Stimulated activated CD8-positive, alpha-beta memory T cell treated with anti-CD3 and anti-CD28 coated beads, Interleukin-4, amount 100 ng/mL, for 24 hours (primary cell): ENCODE results near the gene PALD1.
A peak's percentile ranks its signal among the peaks of the same experiment; 100 is the strongest.
"Not testable (repeated sequence)": the region's sequence is repeated elsewhere in the genome, so short reads cannot be mapped to it uniquely, and the experiment has no call there.

Experiments used
- DNase-seq: peaks from one replicate; pipeline ENCODE4 v3.0.0-alpha.2; 2020; ENCODE audit warnings: low read depth

Gene PALD1

DNA sequence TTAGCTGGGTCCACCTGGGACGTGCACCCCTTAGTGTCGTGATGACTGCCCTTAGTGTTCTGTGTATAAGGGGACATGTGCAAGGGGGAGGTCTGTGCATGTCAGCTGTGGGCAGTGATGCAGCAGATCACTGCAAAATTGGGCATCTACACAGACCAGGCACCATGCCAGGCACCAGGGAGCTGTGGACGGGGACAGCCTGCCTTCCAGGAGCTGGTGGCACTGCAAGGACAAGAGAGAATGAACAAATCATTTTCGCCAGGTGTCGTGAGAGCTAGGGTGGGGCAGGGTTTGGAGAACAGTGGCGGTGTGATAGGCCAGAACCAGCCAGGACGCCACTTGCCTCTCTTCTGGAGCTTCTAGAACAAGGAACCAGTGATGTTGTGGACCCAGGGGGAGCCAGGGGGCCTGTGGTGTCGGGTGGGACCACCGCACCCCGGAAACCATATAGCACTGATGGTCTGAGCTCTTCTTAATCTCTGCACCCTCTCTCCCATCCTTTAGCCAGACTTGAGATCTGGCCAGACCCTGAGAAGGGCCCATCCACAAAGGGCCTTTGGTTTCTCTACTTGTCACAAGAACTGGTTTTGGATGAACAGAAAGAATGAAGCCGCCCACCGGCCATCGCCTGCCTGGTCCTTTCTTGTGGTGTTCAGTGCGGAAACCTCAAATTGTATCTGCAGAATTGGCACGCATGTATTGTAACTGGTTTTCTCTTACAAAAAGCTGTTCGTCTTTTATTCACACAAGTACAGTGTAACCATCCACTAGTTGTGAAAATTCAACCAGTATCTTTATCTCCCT lies 93.3 kb downstream of the PALD1 start:
- DNase-seq: no peak

DNA sequence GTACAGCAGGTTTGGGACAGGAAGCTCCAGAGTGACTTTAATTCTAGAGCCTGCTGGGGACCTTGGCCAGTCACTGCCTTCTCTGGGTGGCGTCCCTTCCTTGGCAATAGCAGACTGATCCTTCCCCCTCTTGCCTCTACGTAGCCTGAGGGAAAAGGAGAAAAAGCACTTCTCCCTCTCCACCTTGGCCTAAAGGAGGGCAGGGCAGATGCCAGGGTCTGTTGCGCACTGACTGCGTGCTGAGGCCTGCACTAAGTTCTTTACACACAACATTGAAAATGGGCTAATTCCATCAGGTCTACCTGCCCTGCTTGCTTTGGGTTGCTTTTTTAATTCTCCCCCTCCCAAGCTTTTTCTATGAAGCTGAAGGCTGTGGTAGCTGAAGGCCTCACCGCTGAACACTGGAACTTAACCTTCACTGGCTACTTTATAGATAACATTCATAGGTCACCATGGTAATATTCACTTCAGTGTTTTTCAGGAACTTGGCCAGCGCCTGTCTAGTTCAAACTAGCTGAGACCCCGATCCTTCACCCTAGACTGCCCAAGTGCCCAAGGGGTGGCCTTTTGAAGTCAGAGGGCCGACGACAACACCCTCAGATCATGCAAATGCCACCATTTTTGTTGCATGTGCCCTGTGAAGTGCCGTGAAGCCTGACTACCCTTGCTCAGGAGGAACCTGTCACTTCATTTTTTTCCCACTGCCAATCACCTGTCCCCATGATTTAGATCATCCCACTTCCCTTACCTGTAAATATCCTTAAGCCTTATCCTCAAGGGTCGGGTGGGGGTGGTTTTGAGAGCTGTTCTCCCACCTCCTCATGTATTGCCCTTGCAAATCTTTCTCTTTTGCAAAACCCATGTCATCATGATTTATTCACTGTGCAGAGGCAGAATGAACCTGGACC lies 95.3 kb downstream of the PALD1 start:
- no peak for DNase-seq

DNA sequence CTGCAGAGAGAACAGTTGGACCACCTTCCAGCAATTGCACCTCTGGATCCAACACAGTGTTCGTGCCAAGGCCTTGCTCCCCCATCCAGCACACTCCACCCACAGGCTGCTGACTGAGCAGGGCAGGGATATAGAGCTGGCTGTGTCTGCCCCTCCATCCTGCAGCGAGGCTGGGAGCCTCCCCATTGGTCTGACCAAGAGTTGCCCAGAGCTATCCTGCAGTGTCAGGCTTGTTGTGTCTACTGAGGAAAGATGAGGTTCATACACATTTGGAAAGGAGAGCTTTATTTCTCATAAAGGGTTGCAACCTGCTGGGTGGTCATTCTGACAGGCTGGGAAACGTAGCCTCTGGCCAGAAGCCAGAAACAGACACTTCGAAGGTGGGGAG lies 96.9 kb downstream of the PALD1 start:
- DNase-seq: no peak

DNA sequence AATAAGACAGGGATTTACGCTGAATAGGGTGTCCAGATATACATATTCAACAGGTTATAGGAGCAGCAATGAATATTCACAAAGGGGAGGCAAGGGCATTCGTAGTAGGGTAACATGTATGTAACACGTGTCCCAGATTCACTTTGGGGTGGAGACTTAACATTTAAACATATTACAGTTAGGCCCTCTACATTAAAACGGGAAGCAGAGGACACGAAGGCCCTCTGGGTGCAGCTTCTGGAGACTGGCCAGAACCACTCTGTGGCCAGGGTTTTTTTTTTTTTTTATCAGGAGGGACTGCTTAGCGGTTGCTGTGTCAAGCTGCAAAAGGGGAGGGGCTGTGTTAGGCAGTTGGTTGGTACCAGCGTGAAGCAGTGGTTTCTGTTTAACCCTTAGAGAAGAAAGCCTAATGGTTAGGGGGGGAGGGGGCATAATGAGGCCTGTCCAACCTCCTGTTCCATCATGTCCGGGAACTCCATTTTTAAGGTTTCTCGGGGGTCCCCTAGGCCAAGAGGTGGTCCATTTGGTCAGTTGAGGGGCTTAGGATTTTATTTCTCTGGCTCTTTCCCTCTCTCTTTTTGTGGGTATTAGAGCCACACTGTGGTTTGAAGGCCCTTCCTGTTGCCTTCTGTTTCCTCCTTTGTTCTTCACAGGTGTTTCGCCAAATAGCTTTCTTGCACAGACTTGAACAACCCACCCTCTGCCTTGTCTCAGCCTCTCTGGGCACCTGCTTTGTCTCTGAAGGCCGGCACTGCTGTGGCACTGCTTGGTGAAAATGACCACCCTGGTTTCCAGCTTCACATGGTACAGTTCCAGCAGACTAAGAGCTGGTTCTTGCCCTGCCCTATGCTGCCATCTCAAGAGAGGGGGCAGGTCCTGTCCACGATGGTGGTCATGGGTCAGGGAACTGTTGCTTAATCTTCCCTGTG lies 97.6 kb downstream of the PALD1 start:
- no peak for DNase-seq

- DNase-seq: no peak
Observed at GRCh38 chr10:70576803-70577517, 98.4 kb downstream of the PALD1 start.

DNA sequence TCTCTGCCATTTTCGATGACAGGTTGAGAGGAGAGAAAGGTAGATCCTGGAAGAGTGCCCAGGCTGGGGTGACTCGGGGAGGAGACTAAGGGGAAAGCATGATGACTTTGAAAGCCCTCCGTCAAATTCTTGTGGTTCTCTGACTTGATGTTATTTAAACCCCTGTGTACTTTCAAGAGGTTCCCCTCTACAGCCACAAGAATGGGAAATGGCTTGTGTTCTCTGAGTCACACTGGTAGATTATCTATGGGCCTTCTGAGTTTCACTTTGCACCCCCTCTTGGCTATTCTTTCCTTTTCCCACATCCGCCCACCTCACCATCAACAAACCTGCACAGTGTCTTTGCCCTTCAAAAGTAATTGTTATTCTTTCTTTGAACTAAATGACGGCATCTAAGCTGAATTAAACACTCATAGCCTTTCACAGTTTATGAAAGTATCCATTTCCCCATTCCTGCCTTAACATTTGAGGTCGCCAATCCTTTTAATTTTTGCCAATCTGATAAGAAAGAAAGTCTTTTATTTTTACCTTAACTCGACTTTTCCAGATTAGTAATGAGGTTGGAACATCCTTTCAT lies 99.9 kb downstream of the PALD1 start:
- DNase-seq: peak; percentile 40

- no peak for DNase-seq
Observed at GRCh38 chr10:70579234-70580002, 100.9 kb downstream of the PALD1 start.

- DNase-seq: not testable (repeated sequence)
Observed at GRCh38 chr10:70581176-70581575, 102.6 kb downstream of the PALD1 start.

- no peak for DNase-seq
Observed at GRCh38 chr10:70582793-70583668, 104.5 kb downstream of the PALD1 start.

DNA sequence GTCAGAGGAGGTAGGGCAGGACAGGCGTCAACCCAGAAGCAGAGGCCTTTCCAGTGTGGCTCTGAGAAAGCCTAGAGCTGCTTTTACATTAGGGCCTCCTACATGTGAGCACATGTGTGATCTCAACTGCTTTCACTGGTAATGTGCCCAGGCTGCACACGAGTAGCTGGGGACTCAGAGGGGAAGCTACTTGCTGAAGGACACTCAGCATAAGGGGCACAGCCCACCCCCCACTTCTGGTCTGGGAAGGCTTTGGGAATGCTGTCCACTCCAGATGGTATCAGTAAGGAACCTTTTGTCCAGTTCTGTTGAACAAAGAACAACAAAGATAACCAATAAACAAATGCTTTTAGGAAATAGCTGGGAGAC lies 105.1 kb downstream of the PALD1 start:
- no peak for DNase-seq

GRCh38 chr10:70584366-70584765 lies 105.8 kb downstream of the PALD1 start:
- no peak for DNase-seq

- no peak for DNase-seq
Observed at GRCh38 chr10:70584909-70585544, 106.5 kb downstream of the PALD1 start.

DNA sequence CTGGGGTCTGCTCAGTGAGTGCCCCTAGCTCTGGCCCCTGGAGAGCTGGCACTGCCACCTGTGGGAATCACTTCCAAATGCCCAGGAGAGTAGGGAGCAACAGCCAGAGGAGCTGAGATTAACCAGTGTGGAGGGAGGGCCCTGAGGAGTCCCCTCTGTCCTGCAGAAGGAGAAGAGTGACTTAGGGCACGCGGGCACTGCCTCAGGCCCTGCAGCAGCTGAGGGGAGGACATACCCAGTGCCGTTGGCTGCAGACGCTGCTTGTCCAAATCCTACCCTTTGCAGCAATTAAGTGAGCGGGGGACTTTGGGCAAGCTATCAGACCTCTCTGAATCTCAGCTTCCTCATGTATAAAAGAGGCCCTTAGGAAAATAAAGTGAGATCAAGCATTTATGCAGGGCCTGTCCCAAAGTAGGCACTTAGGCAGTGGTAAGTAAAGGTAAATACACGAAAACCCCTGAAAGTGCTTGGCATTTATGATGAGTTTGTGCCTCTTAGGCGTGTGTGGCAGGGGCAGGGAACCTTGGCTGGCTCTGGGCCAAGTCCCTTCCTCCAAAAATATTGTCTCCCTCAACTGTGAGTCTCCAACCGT lies 107.1 kb downstream of the PALD1 start:
- no peak for DNase-seq

GRCh38 chr10:70586348-70586930 lies 107.9 kb downstream of the PALD1 start:
- no peak for DNase-seq

DNA sequence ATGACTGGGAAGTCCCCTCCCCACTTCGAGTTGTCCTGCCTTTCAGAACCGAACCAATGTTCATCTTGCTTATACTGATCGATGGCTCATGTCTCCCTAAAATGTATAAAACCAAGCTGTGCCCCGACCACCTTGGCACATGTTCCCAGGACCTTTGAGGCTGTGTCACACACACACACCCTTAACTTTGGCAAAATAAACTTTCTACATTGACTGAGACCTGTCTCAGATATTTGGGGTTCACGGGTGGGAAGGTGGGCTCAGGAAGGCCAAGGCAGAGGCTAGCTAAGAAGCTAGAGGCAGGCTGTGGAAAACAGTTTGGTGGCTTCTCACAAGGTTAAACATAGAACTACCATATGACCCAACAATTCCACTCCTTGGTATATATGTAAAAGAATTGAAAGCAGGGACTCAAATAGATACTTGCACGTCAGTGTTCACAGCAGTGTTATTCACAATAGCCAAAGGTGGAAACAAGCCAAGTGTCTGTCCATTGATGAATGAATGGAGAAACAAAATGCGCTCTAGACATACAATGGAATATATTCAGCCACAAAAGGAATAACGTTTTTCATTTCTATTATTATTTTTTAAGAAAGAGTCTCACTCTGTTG lies 108.6 kb downstream of the PALD1 start:
- no peak for DNase-seq

DNA sequence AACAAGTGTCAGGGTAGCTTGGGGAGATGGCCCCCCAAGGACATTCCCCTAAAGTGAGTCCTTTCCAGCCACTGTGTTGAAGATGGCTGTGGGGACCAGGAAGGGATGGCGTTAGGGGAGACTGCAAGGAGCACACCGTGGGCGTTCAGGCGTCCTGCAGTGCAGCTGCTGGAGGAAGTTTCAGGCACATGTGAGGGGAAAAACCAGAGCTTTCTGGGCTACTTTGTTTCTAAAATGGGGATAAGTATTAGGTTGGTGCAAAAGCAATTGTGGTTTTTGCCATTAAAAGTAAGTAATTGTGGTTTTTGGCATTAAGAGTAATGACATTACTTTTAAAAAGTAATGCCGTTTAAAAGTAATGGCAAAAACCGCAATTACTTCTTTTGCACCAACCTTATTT lies 109.7 kb downstream of the PALD1 start:
- DNase-seq: no peak

GRCh38 chr10:70588859-70589570 lies 110.4 kb downstream of the PALD1 start:
- no peak for DNase-seq
